Fibroblast of lung (primary cell): Measurements from ENCODE around the gene DIO1. TPM values are rescaled to one million over a fixed set of nuclear protein-coding genes. Genes with fewer than 3 reads are reported as not detected.

Experiments
- DNase-seq, 2 donors: peaks; one replicate each; pipeline versions ENCODE4 v3.0.0 to v3.0.0-alpha.2; 2010; ENCODE audit warnings: low read depth in 2 of 2
- H2AFZ ChIP-seq: 2 replicates; pipeline ENCODE4 v1.5.1; 2012; ENCODE audit warnings: low read length, control low read depth, inconsistent platforms
- H3K27ac ChIP-seq: 2 replicates; pipeline ENCODE4 v1.5.1; 2011; ENCODE audit warnings: low read length, control low read depth; ENCODE audit not compliant: insufficient read depth
- H3K27me3 ChIP-seq: 2 replicates; pipeline ENCODE4 v1.5.1; 2011; ENCODE audit warnings: mild to moderate bottlenecking, low read length; ENCODE audit not compliant: control insufficient read depth, insufficient read depth
- H3K36me3 ChIP-seq: 2 replicates; pipeline ENCODE4 v1.5.1; 2011; ENCODE audit warnings: low read length; ENCODE audit not compliant: control insufficient read depth, insufficient read depth
- H3K4me1 ChIP-seq: 2 replicates; pipeline ENCODE4 v1.5.1; 2011; ENCODE audit warnings: low read length; ENCODE audit not compliant: control insufficient read depth, insufficient read depth; ENCODE audit errors: extremely low read depth
- H3K4me2 ChIP-seq: 2 replicates; pipeline ENCODE4 v1.5.1; 2011; ENCODE audit warnings: low read length, control low read depth; ENCODE audit not compliant: insufficient read depth; ENCODE audit errors: extremely low read depth
- H3K4me3 ChIP-seq, 4 experiments: fragments of 200-600 bp in 1 of 4; sonication (generic) in 1 of 4; replicated peaks in 1 of 4; 2 replicates each; pipeline ENCODE4 v1.5.1; 2011 to 2016; ENCODE audit warnings: low read length in 4 of 4, low read depth in 3 of 4, mild to moderate bottlenecking in 3 of 4, control low read depth in 2 of 4, inconsistent platforms in 1 of 4, mixed read lengths in 1 of 4; ENCODE audit not compliant: insufficient read depth in 1 of 4; ENCODE audit errors: control extremely low read depth in 1 of 4
- H3K79me2 ChIP-seq: 2 replicates; pipeline ENCODE4 v1.5.1; 2012; ENCODE audit warnings: mild to moderate bottlenecking, low read length, inconsistent platforms; ENCODE audit not compliant: control insufficient read depth, insufficient read depth
- H3K9ac ChIP-seq: 2 replicates; pipeline ENCODE4 v1.5.1; 2011; ENCODE audit warnings: mild to moderate bottlenecking, low read length, control low read depth; ENCODE audit not compliant: insufficient read depth
- H3K9me3 ChIP-seq: 2 replicates; pipeline ENCODE4 v1.5.1; 2012; ENCODE audit warnings: low read depth, low read length; ENCODE audit not compliant: control insufficient read depth, insufficient read depth
- H4K20me1 ChIP-seq: 2 replicates; pipeline ENCODE4 v1.5.1; 2011; ENCODE audit warnings: low read length; ENCODE audit not compliant: control insufficient read depth, insufficient read depth; ENCODE audit errors: extremely low read depth
- EZH2 ChIP-seq: IDR thresholded peaks from 2 replicates; pipeline ENCODE4 v1.5.1; 2012; ENCODE audit warnings: low read length, control low read depth, mild to moderate bottlenecking; ENCODE audit errors: missing control alignments
- polyA plus RNA-seq, 2 donors: library from polyadenylated mRNA; depleted of rRNA in 1 of 2; stranded (reverse) in 1 of 2; unstranded in 1 of 2; fragments of >200 nt; gene quantifications; 2 replicates each; pipeline ENCODE4 v1.2.1, GENCODE V29; 2011 to 2012; ENCODE audit warnings: missing spikeins in 1 of 2
- total RNA-seq: library from RNA; depleted of rRNA; stranded (reverse); fragments of >200 nt; gene quantifications from 2 replicates; pipeline ENCODE4 v1.2.1, GENCODE V29; 2014
- TF ChIP-seq, protein P1 (sequence below), 2 donors: IDR thresholded peaks in 1 of 2; conservative IDR thresholded peaks in 1 of 2; 1 replicate in 1 of 2; 2 replicates in 1 of 2; pipeline ENCODE4 v1.5.1; 2011 to 2012; ENCODE audit warnings: low read length in 2 of 2, control low read depth in 1 of 2, inconsistent platforms in 1 of 2, low read depth in 1 of 2, mild to moderate bottlenecking in 1 of 2

Gene DIO1
- total and polyA plus RNA-seq, 2 donors (not counting 1 experiment from before 2014, with no cell fraction given): not detected

DNA sequence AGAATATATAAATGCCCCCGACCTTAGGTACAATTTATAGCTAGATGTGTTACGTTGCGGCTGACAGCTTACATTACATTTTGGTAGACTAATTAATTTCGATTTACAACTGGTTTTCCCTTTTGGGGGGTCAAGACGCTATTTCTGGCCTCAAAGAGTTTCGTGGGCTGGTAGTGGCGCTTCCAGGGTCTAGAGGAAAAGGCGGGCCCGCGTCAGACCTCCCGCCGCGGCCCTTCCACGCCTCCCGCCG is 51.1 kb downstream of the DIO1 start:
- peaks cover 2% of the 10 kb centered on the region for H3K4me1 ChIP-seq
- peak overlapping the region; percentile 96 for H2AFZ ChIP-seq
- DNase-seq: no peak

DNA sequence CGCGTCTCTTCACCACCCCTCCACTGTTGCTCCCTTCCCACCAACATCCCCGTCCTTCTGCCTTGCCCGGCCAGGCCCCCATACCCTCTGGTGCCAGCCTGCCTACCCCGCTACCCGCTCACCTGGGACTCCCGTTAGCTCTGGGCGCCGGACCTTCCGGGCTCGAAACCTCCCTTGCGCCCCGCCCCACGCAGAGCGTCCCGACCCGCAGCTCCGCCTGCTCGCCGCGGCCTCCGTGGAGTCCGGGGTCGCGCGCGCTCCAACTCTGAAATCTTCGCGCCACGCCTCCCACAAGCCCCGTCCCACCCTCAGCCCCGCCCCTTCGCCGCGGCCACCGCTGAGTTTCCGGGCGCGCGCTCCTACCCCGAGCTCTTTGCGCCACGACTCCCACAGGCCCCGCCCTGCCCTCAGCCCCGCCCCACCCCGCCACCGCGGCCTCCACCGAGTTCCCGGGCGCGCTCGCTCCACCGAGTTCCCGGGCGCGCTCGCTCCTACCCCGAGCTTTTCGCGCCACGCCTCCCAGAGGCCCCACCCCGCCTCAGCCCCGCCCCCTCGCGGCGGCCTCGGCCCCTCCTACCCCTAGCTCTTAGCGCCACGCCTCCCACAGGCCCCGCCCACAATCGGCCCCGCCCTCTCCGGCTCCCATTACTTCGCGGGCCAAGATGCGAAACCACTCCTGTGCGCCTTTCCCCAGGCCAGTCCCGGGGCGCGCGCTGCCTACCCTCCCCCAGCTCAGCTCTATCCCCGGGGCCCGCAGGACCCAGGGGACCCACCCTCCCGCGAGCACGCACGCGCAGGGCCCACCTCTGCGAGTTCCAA is 51.7 kb downstream of the DIO1 start, which contains the start of gene IFT25:
Gene IFT25 (minus strand): TSS at position 267 of the 819 bp plus-strand sequence. CDS start 5,617 bp downstream, outside the sequence.
- peak within 1 kb of the TSS; percentile 87 for H3K9ac ChIP-seq
- peak; percentile 91 to 96 for DNase-seq
- no peaks in the 10 kb centered on the region for H3K27me3 ChIP-seq
- H3K4me2 ChIP-seq: peak within 1 kb of the TSS; percentile 96
- peak within 1 kb of the TSS; percentile 89 for H3K27ac ChIP-seq
- no peaks in the 10 kb centered on the region for H3K36me3 ChIP-seq
- H3K79me2 ChIP-seq: peaks cover 52% of the 10 kb centered on the region
- H2AFZ ChIP-seq: peak within 1 kb of the TSS; percentile 96
- peak within 1 kb of the TSS; percentile 81 to 97 (median 93) for H3K4me3 ChIP-seq
- TF ChIP-seq EZH2: no peak
- TF ChIP-seq, protein P1, sequence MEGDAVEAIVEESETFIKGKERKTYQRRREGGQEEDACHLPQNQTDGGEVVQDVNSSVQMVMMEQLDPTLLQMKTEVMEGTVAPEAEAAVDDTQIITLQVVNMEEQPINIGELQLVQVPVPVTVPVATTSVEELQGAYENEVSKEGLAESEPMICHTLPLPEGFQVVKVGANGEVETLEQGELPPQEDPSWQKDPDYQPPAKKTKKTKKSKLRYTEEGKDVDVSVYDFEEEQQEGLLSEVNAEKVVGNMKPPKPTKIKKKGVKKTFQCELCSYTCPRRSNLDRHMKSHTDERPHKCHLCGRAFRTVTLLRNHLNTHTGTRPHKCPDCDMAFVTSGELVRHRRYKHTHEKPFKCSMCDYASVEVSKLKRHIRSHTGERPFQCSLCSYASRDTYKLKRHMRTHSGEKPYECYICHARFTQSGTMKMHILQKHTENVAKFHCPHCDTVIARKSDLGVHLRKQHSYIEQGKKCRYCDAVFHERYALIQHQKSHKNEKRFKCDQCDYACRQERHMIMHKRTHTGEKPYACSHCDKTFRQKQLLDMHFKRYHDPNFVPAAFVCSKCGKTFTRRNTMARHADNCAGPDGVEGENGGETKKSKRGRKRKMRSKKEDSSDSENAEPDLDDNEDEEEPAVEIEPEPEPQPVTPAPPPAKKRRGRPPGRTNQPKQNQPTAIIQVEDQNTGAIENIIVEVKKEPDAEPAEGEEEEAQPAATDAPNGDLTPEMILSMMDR (conservative IDR thresholded peaks at IDR 0.05 in 1 of 2, IDR thresholded peaks at IDR 0.05 in 1 of 2; ENCODE audit: low read depth in 1 of 2, low read length in 2 of 2): no peak
- no peaks in the 10 kb centered on the region for H3K9me3 ChIP-seq
- H4K20me1 ChIP-seq: no peaks in the 10 kb centered on the region
- H3K4me1 ChIP-seq: peaks cover 2% of the 10 kb centered on the region

More for the DNA sequence above, 51.1 kb downstream of the DIO1 start:
- peak overlapping the region; percentile 89 for H3K27ac ChIP-seq
- H3K9me3 ChIP-seq: no peaks in the 10 kb centered on the region
- H3K79me2 ChIP-seq: peaks cover 50% of the 10 kb centered on the region
- no peaks in the 10 kb centered on the region for H4K20me1 ChIP-seq
- no peaks in the 10 kb centered on the region for H3K27me3 ChIP-seq
- H3K36me3 ChIP-seq: no peaks in the 10 kb centered on the region
- H3K9ac ChIP-seq: peak overlapping the region; percentile 87
- peak overlapping the region; percentile 81 to 97 (median 93) for H3K4me3 ChIP-seq
- TF ChIP-seq, protein P1 (conservative IDR thresholded peaks at IDR 0.05 in 1 of 2, IDR thresholded peaks at IDR 0.05 in 1 of 2; ENCODE audit: low read depth in 1 of 2, low read length in 2 of 2): no peak
- peak overlapping the region; percentile 92 for H3K4me2 ChIP-seq

DNA sequence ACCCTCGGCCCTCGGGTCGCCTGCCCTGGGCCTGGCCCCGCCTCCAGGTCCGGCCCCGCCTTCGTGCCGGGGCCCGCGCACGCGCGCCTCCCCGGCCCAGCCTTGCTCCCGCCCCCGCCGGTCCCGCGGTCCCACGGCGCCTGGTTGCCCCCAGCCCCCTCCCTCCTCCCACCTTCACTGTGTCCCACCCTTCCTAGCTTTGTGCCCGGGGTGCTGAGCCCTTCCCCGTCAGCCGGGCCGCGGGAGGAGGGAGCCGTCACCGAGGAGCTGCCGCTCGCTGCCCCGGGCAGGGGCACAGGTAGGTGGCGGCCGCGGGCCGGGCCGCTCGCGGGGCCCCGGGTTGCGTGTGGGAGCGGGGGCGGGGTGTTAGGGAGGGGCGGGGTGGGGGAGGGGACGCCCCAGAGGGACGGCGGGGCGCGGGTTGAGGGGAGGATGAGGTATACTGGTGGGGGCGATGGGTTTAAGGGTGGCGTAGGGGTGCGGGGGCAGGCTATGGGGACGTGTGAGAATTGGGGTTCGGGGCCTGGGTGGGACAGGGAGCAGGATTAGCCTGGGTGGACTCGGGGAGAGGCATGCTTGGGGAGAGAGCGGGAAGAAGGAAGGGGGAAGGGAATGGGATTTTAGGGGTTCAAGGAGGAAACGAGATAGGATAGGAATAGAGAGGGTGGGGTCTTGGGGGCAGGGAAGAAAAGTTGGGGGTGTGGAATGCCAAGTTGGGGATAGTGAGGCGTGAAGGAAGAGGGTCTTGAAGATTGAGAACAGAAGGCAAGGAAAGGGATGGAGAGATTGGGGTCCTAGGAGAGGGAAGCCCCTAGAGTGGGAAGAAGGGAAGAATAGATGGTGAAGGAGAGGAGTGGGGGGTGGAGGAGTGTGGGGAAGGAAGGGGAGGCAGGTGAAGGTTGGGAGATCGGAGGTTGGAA is 52.5 kb downstream of the DIO1 start, which contains the start of gene LRRC42:
Gene LRRC42 (plus strand): TSS at position 99 of the 920 bp plus-strand sequence. CDS start 5,650 bp downstream, outside the sequence.
- Histone ChIP-seq H3K36me3 (no peaks in the 10 kb centered on the region), H3K9me3 (no peaks in the 10 kb centered on the region), H4K20me1 (no peaks in the 10 kb centered on the region), H2AFZ (peak within 1 kb of the TSS; percentile 96), H3K27me3 (no peaks in the 10 kb centered on the region), H3K4me2 (peak within 1 kb of the TSS; percentile 96), H3K27ac (peak within 1 kb of the TSS; percentile 89), H3K4me1 (peaks cover 2% of the 10 kb centered on the region), H3K79me2 (peaks cover 53% of the 10 kb centered on the region), H3K4me3 (peak within 1 kb of the TSS; percentile 81 to 97 (median 93)), H3K9ac (peak within 1 kb of the TSS; percentile 87)
- no peak for DNase-seq
- TF ChIP-seq, protein P1 (conservative IDR thresholded peaks at IDR 0.05 in 1 of 2, IDR thresholded peaks at IDR 0.05 in 1 of 2; ENCODE audit: low read depth in 1 of 2, low read length in 2 of 2): no peak
- no peak for TF ChIP-seq EZH2
